Natural killer cell (primary cell): ENCODE data around the gene MST1R. TPM values are rescaled to one million over a fixed set of nuclear protein-coding genes. Genes with fewer than 3 reads are reported as not detected.
"Not testable (repeated sequence)": the region's sequence is repeated elsewhere in the genome, so short reads cannot be mapped to it uniquely, and the experiment has no call there.

Source experiments
- ATAC-seq, 3 donors: fragments of 150-1000 bp in 2 of 3; fragments of 200-7000 bp in 1 of 3; cut with Tn5 transposase; 1 replicate in 1 of 3; 2 replicates in 2 of 3; pipeline ENCODE4 v1.10.0; 2021; ENCODE audit warnings: mild to moderate bottlenecking in 2 of 3, moderate library complexity in 2 of 3
- DNase-seq, 2 donors: peaks; one replicate each; pipeline versions ENCODE4 v3.0.0 to v3.0.0-alpha.2; 2013 to 2021; ENCODE audit warnings: mixed read lengths in 1 of 2
- H3K27ac ChIP-seq: one replicate; pipeline ENCODE4 v1.5.1; 2013; ENCODE audit warnings: mild to moderate bottlenecking, low read length
- H3K27me3 ChIP-seq: one replicate; pipeline ENCODE4 v1.6.1; 2013; ENCODE audit warnings: low read length; ENCODE audit not compliant: control insufficient read depth, insufficient read depth
- H3K36me3 ChIP-seq: one replicate; pipeline ENCODE4 v1.6.1; 2013; ENCODE audit warnings: low read length; ENCODE audit not compliant: control insufficient read depth, insufficient read depth
- H3K4me1 ChIP-seq: one replicate; pipeline ENCODE4 v1.6.1; 2013; ENCODE audit warnings: low read length; ENCODE audit not compliant: control insufficient read depth, insufficient read depth
- H3K4me3 ChIP-seq: one replicate; pipeline ENCODE4 v1.5.1; 2013; ENCODE audit warnings: low read length
- H3K9me3 ChIP-seq: one replicate; pipeline ENCODE4 v1.6.1; 2013; ENCODE audit warnings: low read length; ENCODE audit not compliant: control insufficient read depth, insufficient read depth
- H3K27ac Mint-ChIP-seq, 2 donors: one replicate each; pipeline ENCODE4 v1.8.0; 2022; ENCODE audit warnings: mild to moderate bottlenecking in 2 of 2, mixed read lengths in 2 of 2, moderate library complexity in 1 of 2
- H3K27me3 Mint-ChIP-seq, 2 donors: one replicate each; pipeline ENCODE4 v1.8.0; 2022; ENCODE audit warnings: low read depth in 2 of 2, mixed read lengths in 2 of 2
- H3K36me3 Mint-ChIP-seq: one replicate; pipeline ENCODE4 v1.8.0; 2022; ENCODE audit warnings: mixed read lengths
- H3K4me1 Mint-ChIP-seq, 2 donors: one replicate each; pipeline ENCODE4 v1.8.0; 2022; ENCODE audit warnings: mixed read lengths in 2 of 2
- H3K4me3 Mint-ChIP-seq: one replicate; pipeline ENCODE4 v1.8.0; 2022; ENCODE audit warnings: mild to moderate bottlenecking, moderate library complexity, mixed read lengths
- H3K9me3 Mint-ChIP-seq, 2 donors: one replicate each; pipeline ENCODE4 v1.8.0; 2022; ENCODE audit warnings: mixed read lengths in 2 of 2
- WGBS: methylation state at CpG from one replicate; pipeline ENCODE4 v1.1.7; 2013; ENCODE audit warnings: missing lambda C conversion rate; ENCODE audit not compliant: insufficient coverage; 5-methylcytosine and 5-hydroxymethylcytosine counted together
- intact Hi-C: fragments of 100-400 bp; cut with micrococcal nuclease; formaldehyde crosslinking; loops from one replicate; pipeline ENCODE4 v1.14.2; 2022
- total RNA-seq, 4 donors: library from RNA; stranded (reverse); fragments of 120-200 nt in 1 of 4; gene quantifications; one replicate each; pipeline versions ENCODE4 v1.2.3 to v1.2.4, GENCODE V29; 2013 to 2022
- TF ChIP-seq, protein P1 (sequence below): fragments of 200-600 bp; IDR thresholded peaks from one replicate; pipeline ENCODE4 v1.8.0; 2022; ENCODE audit warnings: antibody characterized with exemption

Gene MST1R
- total RNA-seq, 3 donors from 2014 or later (not counting 1 experiment from before 2014, with no cell fraction given): 1.6 to 3.4 (median 2.2) TPM

DNA sequence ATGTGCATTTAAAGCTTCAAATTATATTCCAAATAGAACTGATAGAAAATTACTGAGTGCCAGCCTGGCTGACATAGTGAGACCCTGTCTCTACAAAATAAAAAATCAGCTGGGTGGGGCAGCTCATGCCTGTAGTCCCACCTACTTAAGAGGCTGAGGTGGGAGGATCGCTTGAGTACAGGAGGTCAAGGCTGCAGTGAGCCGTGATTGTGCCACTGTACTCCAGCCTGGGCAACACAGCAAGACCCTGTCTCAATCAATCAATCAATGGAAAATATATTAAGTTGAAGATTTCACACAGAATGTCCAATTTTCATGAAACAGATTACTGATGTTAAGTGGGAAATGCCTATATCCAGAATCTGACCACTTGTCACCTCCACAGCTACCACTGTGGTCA lies 21.8 kb upstream of the MST1R start:
- no peaks in the 10 kb centered on the region for H3K36me3 ChIP-seq
- Mint-ChIP-seq H3K27ac (no peak overlapping the region), H3K4me1 (peaks cover 13 to 29% of the 10 kb centered on the region in 2 donors), H3K27me3 (no peaks in the 10 kb centered on the region), H3K36me3 (no peaks in the 10 kb centered on the region), H3K9me3 (no peaks in the 10 kb centered on the region), H3K4me3 (no peak overlapping the region)
- intact Hi-C loops: no loop called here
- no peak overlapping the region for H3K4me3 ChIP-seq
- TF ChIP-seq, protein P1, sequence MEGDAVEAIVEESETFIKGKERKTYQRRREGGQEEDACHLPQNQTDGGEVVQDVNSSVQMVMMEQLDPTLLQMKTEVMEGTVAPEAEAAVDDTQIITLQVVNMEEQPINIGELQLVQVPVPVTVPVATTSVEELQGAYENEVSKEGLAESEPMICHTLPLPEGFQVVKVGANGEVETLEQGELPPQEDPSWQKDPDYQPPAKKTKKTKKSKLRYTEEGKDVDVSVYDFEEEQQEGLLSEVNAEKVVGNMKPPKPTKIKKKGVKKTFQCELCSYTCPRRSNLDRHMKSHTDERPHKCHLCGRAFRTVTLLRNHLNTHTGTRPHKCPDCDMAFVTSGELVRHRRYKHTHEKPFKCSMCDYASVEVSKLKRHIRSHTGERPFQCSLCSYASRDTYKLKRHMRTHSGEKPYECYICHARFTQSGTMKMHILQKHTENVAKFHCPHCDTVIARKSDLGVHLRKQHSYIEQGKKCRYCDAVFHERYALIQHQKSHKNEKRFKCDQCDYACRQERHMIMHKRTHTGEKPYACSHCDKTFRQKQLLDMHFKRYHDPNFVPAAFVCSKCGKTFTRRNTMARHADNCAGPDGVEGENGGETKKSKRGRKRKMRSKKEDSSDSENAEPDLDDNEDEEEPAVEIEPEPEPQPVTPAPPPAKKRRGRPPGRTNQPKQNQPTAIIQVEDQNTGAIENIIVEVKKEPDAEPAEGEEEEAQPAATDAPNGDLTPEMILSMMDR: no peak
- no peak overlapping the region for H3K27ac ChIP-seq
- DNase-seq (no peak), ATAC-seq (no peak)
- peaks cover 21% of the 10 kb centered on the region for H3K4me1 ChIP-seq
- H3K9me3 ChIP-seq: no peaks in the 10 kb centered on the region
- WGBS: 100% methylated on average over 1 of the region's 2 CpGs
- H3K27me3 ChIP-seq: no peaks in the 10 kb centered on the region

DNA sequence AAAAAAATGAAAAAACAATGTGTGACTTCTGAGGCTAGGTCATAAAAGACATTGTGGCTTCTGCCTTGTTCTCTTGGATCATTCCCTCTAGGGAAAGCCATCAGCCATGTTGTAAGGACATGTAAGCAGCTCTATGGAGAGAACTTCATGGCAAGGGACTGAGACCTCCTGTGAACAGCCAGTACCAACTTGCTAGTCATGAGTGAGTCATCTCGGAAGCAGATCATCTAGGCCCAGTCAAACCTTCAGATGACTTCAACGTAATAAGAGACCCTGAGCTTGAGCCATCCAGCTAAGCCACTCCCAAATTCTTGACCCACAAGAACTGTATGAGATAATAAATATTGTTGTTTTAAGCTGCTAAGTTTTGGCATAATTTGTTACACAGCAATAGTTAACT lies 21.0 kb upstream of the MST1R start:
- H3K9me3 Mint-ChIP-seq: no peaks in the 10 kb centered on the region
- 100% methylated on average over 1 of the region's 2 CpGs for WGBS
- ATAC-seq (no peak), DNase-seq (no peak)
- Histone ChIP-seq H3K4me1 (peaks cover 13% of the 10 kb centered on the region), H3K36me3 (no peaks in the 10 kb centered on the region), H3K27me3 (no peaks in the 10 kb centered on the region), H3K4me3 (no peak overlapping the region), H3K9me3 (no peaks in the 10 kb centered on the region), H3K27ac (no peak overlapping the region)
- H3K4me1 Mint-ChIP-seq: peaks cover 9 to 25% of the 10 kb centered on the region in 2 donors
- no peaks in the 10 kb centered on the region for H3K27me3 Mint-ChIP-seq
- TF ChIP-seq, protein P1: no peak
- no peak overlapping the region for H3K27ac Mint-ChIP-seq
- no peaks in the 10 kb centered on the region for H3K36me3 Mint-ChIP-seq
- intact Hi-C loops: no loop called here
- H3K4me3 Mint-ChIP-seq: no peak overlapping the region

DNA sequence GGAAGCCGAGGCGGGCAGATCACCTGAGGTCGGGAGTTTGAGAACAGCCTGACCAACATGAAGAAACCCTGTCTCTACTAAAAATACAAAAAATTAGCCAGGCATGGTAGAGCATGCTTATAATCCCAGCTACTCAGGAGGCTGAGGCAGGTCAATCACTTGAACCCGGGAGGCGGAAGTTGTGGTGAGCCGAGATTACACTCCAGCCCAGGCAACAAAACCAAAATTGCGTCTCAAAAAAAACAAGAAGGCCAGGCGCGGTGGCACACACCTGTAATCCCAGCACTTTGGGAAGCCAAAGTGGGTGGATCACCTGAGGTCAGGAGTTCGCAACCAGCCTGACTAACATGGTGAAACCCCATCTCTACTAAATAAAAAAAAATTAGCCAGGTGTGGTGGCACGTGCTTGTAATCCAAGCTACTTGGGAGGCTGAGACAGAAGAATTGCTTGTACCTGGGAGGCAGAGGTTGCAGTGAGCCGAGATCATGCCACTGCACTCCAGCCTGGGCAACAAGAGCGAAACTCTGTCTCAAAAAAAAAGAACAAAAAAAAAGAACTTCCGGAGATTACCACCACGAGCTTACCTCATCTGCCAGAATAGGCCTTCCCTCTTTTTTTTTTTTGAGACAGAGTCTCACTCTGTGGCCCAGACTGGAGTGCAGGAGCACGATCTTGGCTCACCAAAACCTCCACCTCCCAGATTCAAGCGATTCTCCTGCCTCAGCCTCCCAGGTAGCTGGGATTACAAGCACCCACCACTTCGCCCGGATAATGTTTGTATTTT lies 14.3 kb upstream of the MST1R start:
- H3K4me3 ChIP-seq, H3K4me1 Mint-ChIP-seq, H3K36me3 Mint-ChIP-seq, H3K36me3 ChIP-seq, H3K4me1 ChIP-seq, H3K4me3 Mint-ChIP-seq, intact Hi-C loops, ATAC-seq, H3K27me3 Mint-ChIP-seq, DNase-seq, H3K9me3 Mint-ChIP-seq, H3K27me3 ChIP-seq, H3K27ac Mint-ChIP-seq, H3K9me3 ChIP-seq, H3K27ac ChIP-seq: not testable (repeated sequence)
- WGBS: 89% methylated on average over 19 of the region's 19 CpGs

DNA sequence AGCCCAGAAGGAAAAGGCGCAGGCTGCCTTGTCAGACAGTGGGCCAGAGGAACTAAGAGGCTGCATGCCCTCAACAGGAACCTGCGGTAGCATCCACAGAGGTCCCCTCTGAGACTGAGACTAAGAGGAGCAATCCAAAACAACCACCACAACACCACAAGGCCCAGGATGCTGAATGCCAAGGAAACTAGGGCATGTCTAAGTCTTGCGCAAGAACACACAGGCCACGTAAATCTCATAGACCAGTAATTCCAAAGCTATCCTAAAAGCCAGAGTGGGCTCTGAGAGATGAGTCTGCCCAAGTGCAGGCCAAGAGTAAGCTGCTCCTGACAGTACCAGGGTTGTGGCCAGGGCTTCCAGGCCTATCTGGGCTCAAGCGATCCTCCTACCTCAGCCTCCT lies 13.0 kb upstream of the MST1R start:
- Mint-ChIP-seq H3K27me3 (no peaks in the 10 kb centered on the region), H3K4me1 (peaks cover 0 to 9% of the 10 kb centered on the region in 2 donors), H3K27ac (no peak overlapping the region), H3K4me3 (no peak overlapping the region), H3K36me3 (no peaks in the 10 kb centered on the region), H3K9me3 (no peaks in the 10 kb centered on the region)
- Histone ChIP-seq H3K4me3 (no peak overlapping the region), H3K9me3 (no peaks in the 10 kb centered on the region), H3K4me1 (peaks cover 5% of the 10 kb centered on the region), H3K36me3 (peaks cover 4% of the 10 kb centered on the region), H3K27me3 (no peaks in the 10 kb centered on the region), H3K27ac (no peak overlapping the region)
- DNase-seq (no peak), ATAC-seq (no peak)
- WGBS: 98% methylated on average over 5 of the region's 5 CpGs
- TF ChIP-seq, protein P1: no peak
- intact Hi-C loops: no loop called here
